ENCODE data around the gene HSD17B1.

DNA sequence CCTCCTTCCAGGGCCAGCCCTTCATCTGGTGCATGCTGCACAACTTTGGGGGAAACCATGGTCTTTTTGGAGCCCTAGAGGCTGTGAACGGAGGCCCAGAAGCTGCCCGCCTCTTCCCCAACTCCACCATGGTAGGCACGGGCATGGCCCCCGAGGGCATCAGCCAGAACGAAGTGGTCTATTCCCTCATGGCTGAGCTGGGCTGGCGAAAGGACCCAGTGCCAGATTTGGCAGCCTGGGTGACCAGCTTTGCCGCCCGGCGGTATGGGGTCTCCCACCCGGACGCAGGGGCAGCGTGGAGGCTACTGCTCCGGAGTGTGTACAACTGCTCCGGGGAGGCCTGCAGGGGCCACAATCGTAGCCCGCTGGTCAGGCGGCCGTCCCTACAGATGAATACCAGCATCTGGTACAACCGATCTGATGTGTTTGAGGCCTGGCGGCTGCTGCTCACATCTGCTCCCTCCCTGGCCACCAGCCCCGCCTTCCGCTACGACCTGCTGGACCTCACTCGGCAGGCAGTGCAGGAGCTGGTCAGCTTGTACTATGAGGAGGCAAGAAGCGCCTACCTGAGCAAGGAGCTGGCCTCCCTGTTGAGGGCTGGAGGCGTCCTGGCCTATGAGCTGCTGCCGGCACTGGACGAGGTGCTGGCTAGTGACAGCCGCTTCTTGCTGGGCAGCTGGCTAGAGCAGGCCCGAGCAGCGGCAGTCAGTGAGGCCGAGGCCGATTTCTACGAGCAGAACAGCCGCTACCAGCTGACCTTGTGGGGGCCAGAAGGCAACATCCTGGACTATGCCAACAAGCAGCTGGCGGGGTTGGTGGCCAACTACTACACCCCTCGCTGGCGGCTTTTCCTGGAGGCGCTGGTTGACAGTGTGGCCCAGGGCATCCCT lies 9.3 kb upstream of the HSD17B1 start:
- TF ChIP-seq CTCF (conservative IDR thresholded peaks at IDR 0.05; ENCODE audit: low read length) (no peak), EZH2phosphoT487 (IDR thresholded peaks at IDR 0.05; ENCODE audit: borderline replicate concordance) (no peak)
